Osteocyte (in vitro differentiated cells): ENCODE results near the gene GALNT14. TPM values are rescaled to one million over a fixed set of nuclear protein-coding genes. Genes with fewer than 3 reads are reported as not detected.

ENCODE experiments used
- DNase-seq: peaks from one replicate; pipeline ENCODE4 v3.0.0; 2021; ENCODE audit warnings: mixed read lengths; ENCODE audit not compliant: unreplicated experiment; ENCODE audit errors: extremely low spot score
- H3K27ac Mint-ChIP-seq: one replicate; pipeline ENCODE4 v1.8.0; 2021; ENCODE audit warnings: mild to moderate bottlenecking, mixed read lengths; ENCODE audit not compliant: unreplicated experiment
- H3K27me3 Mint-ChIP-seq: one replicate; pipeline ENCODE4 v1.8.0; 2021; ENCODE audit warnings: mixed read lengths; ENCODE audit not compliant: unreplicated experiment
- H3K36me3 Mint-ChIP-seq: one replicate; pipeline ENCODE4 v1.8.0; 2021; ENCODE audit warnings: mixed read lengths; ENCODE audit not compliant: unreplicated experiment
- H3K4me1 Mint-ChIP-seq: one replicate; pipeline ENCODE4 v1.8.0; 2021; ENCODE audit warnings: mixed read lengths; ENCODE audit not compliant: unreplicated experiment
- H3K4me3 Mint-ChIP-seq: one replicate; pipeline ENCODE4 v1.8.0; 2021; ENCODE audit warnings: mild to moderate bottlenecking, moderate library complexity, mixed read lengths; ENCODE audit not compliant: unreplicated experiment
- H3K9me3 Mint-ChIP-seq: one replicate; pipeline ENCODE4 v1.8.0; 2021; ENCODE audit warnings: mixed read lengths; ENCODE audit not compliant: unreplicated experiment
- total RNA-seq: library from RNA; stranded (reverse); gene quantifications from 2 replicates; pipeline ENCODE4 v1.2.1, GENCODE V29; 2021
- TF ChIP-seq, protein P1 (sequence below): fragments of 200-600 bp; sonication (generic); IDR thresholded peaks from 2 replicates; pipeline ENCODE4 v1.5.0; 2021; ENCODE audit warnings: antibody characterized with exemption, mild to moderate bottlenecking, moderate library complexity

The GALNT14 gene
- total RNA-seq, 1 donor from 2014 or later: 4.1 TPM

DNA sequence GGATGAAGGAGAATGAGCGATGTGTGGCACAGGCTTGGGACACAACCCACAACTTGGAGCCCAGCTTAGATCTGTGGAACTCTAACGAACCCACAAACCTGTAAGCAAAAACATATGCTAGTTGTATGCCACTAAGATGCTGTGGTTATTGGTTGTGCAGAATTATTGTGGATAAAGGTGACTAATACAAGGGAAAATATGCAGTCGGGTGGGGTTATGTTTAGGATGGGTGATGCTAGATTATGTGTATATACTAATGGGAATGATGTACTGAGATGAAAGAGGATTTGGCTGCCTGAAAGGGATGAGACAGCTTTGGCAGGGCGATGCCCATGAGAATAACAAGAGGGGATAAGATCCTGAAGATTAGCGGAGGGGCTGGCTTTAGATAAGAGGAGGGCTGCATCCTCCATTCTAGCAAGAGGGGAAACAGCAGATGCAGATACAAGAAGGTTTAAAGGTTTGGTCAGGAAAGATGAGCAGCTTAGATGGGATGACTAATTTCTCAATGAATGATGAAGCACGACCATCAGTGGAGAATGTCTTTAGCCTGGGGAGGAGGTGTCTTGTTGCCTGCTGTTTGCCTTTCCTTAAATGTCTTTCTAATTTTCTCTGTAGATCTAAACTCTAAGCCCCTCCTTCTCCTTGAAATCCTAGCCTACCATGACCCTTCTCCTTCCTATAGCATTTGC, 49.6 kb downstream of the GALNT14 start:
- no peak for DNase-seq
- TF ChIP-seq, protein P1, sequence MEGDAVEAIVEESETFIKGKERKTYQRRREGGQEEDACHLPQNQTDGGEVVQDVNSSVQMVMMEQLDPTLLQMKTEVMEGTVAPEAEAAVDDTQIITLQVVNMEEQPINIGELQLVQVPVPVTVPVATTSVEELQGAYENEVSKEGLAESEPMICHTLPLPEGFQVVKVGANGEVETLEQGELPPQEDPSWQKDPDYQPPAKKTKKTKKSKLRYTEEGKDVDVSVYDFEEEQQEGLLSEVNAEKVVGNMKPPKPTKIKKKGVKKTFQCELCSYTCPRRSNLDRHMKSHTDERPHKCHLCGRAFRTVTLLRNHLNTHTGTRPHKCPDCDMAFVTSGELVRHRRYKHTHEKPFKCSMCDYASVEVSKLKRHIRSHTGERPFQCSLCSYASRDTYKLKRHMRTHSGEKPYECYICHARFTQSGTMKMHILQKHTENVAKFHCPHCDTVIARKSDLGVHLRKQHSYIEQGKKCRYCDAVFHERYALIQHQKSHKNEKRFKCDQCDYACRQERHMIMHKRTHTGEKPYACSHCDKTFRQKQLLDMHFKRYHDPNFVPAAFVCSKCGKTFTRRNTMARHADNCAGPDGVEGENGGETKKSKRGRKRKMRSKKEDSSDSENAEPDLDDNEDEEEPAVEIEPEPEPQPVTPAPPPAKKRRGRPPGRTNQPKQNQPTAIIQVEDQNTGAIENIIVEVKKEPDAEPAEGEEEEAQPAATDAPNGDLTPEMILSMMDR: no peak
- H3K27me3 Mint-ChIP-seq: no peaks in the 10 kb centered on the region
- H3K4me3 Mint-ChIP-seq: no peak overlapping the region
- H3K4me1 Mint-ChIP-seq: no peaks in the 10 kb centered on the region
- H3K9me3 Mint-ChIP-seq: no peaks in the 10 kb centered on the region
- no peaks in the 10 kb centered on the region for H3K36me3 Mint-ChIP-seq
- H3K27ac Mint-ChIP-seq: no peak overlapping the region

GRCh38 chr2:31087491-31087890, 50.7 kb downstream of the GALNT14 start:
- no peak for DNase-seq
- Mint-ChIP-seq H3K9me3 (no peaks in the 10 kb centered on the region), H3K27me3 (no peaks in the 10 kb centered on the region), H3K27ac (peak overlapping the region; percentile 27), H3K4me1 (no peaks in the 10 kb centered on the region), H3K36me3 (no peaks in the 10 kb centered on the region), H3K4me3 (no peak overlapping the region)
- TF ChIP-seq, protein P1: no peak

- no peaks in the 10 kb centered on the region for H3K9me3 Mint-ChIP-seq
- peaks cover 7% of the 10 kb centered on the region for H3K4me1 Mint-ChIP-seq
- TF ChIP-seq, protein P1: no peak
- no peak overlapping the region for H3K27ac Mint-ChIP-seq
- DNase-seq: no peak
- H3K27me3 Mint-ChIP-seq: no peaks in the 10 kb centered on the region
- H3K4me3 Mint-ChIP-seq: no peak overlapping the region
- no peaks in the 10 kb centered on the region for H3K36me3 Mint-ChIP-seq
Observed at GRCh38 chr2:31086590-31086989, 51.6 kb downstream of the GALNT14 start.

GRCh38 chr2:31083234-31083993, 54.8 kb downstream of the GALNT14 start:
- H3K27me3 Mint-ChIP-seq: no peaks in the 10 kb centered on the region
- H3K27ac Mint-ChIP-seq: no peak overlapping the region

GRCh38 chr2:31082002-31082401, 56.2 kb downstream of the GALNT14 start:
- no peaks in the 10 kb centered on the region for H3K36me3 Mint-ChIP-seq

More at GRCh38 chr2:31083234-31083993, 54.8 kb downstream of the GALNT14 start:
- Mint-ChIP-seq H3K36me3 (no peaks in the 10 kb centered on the region), H3K4me3 (no peak overlapping the region), H3K4me1 (peaks cover 17% of the 10 kb centered on the region), H3K9me3 (no peaks in the 10 kb centered on the region)
- TF ChIP-seq, protein P1: no peak
- DNase-seq: no peak

More at GRCh38 chr2:31082002-31082401, 56.2 kb downstream of the GALNT14 start:
- peaks cover 17% of the 10 kb centered on the region for H3K4me1 Mint-ChIP-seq
- no peak for DNase-seq
- no peaks in the 10 kb centered on the region for H3K9me3 Mint-ChIP-seq
- TF ChIP-seq, protein P1: no peak
- no peak overlapping the region for H3K27ac Mint-ChIP-seq
- peaks cover 3% of the 10 kb centered on the region for H3K27me3 Mint-ChIP-seq
- H3K4me3 Mint-ChIP-seq: no peak overlapping the region
